ENCODE results near the gene EFHD2.
A peak's percentile ranks its signal among the peaks of the same experiment; 100 is the strongest.
"Not testable (repeated sequence)": the region's sequence is repeated elsewhere in the genome, so short reads cannot be mapped to it uniquely, and the experiment has no call there.

The EFHD2 gene

DNA sequence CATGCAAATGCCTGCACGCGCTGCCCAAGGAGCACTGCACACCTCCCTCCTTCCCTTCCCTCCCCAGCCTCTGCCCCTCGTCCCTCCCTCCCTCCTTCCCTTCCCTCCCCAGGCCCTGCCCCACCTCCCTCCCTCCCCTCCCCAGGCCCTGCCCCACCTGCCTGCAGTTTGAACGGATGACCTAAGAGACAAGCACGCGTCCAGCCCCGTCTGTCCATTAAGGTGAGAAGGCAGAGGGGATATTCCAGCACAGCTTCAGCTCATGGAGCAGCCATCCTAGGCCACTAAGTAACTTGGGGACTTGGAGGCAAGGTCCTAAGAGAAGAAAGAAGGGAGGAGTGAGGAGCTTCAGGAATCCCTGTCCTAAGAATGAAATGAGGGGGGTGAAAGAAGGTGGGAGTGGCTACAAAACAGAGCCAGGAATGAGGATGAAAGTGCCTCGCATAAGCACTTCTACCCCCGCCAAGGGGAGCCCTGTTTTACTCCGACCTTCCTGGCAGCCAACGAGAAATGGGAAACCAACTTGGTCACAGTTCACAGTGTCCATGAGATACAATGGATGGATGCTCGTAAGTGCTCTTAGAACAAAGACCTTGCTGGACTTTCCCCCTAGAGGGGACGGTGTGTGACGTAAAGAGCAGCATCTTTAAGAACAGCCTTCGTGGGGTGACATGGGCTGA is 21.3 kb upstream of the EFHD2 start:
- no peak for DNase-seq

- DNase-seq, result not testable (repeated sequence)
Observed at GRCh38 chr1:15389828-15390227, 19.9 kb upstream of the EFHD2 start.

DNA sequence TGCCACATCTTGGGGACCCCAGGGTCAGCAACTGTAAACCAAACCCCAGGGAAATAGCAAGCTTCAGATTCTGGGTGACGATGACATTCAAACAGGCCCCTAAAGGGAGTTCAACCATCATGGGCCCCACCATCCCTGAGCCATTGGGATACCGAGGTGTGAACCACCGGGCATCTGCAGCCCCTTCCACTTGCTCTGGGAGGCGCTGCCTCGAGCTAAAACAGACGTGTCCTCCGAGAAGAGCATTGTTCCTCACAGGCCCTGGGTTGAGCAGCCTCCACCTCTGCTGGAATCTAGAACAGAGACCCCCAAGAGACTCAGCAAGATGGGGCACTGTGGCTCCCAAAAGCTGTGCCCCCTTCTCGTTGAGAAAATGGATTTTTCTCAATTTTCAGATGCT is 19.0 kb upstream of the EFHD2 start:
- DNase-seq, result no peak

DNA sequence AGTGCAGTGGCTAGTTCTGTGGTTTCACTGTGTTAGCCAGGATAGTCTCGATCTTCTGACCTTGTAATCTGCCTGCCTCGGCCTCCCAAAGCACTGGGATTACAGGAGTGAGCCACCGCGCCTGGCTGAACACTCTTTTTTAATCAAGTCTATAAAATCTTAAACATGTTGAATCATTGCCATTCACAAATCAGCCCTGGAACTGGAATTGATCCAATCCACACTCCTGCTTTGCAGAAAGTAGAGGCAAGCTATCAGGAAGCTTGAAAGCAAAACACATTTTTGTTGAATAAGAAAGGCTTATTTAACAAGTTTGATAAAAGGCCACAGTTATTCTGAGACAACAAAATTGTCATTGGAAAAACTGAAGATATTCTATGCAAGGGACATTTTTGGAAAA is 18.3 kb upstream of the EFHD2 start:
- DNase-seq, result no peak

- DNase-seq, result no peak
Observed at GRCh38 chr1:15393475-15394257, 16.0 kb upstream of the EFHD2 start.

GRCh38 chr1:15394258-15394690 is 15.4 kb upstream of the EFHD2 start:
- no peak for DNase-seq

DNA sequence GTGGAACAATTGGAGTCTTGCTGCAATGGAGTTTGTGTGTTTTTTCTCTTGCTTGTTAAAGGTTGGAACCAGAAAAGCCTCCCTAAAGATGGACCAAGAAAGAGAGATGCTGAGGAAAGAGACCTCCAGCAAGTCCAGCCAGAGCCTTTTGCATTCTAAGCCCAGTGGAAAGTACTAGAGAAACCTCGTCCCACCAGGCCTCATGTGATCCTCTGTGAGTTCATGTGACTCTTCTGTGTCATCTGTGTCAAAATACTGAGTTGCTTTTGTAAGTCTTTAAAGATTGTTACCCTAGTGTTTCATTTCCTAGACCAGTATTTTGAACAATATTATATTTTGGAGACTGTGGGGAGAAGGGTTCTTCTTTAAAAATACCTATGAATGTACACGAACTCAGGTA is 12.5 kb upstream of the EFHD2 start:
- DNase-seq, result no peak

DNA sequence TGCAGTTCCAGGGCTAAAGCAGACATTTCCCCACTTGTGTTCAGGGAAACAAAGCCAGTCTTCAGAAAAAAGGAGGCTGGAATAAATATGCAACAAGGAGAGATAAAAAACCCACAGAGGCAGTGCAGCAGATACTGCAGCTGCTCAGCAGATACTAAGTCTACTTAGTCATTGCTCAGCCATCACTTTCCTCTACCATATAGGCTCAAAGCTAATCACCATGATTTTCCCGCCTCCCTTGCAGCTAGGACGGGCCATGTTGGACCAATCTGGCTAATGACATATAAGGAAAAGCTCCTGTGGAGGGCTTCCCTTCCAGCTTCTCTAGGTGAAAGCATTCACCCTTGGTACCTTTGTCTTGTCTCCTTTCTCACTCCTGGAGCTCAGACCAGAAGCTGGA is 10.0 kb upstream of the EFHD2 start:
- no peak for DNase-seq

- no peak for DNase-seq
Observed at GRCh38 chr1:15400627-15401026, 9.1 kb upstream of the EFHD2 start.

GRCh38 chr1:15401391-15402055 is 8.2 kb upstream of the EFHD2 start:
- no peak for DNase-seq

- DNase-seq, result no peak
Observed at GRCh38 chr1:15402809-15403450, 6.8 kb upstream of the EFHD2 start.

DNA sequence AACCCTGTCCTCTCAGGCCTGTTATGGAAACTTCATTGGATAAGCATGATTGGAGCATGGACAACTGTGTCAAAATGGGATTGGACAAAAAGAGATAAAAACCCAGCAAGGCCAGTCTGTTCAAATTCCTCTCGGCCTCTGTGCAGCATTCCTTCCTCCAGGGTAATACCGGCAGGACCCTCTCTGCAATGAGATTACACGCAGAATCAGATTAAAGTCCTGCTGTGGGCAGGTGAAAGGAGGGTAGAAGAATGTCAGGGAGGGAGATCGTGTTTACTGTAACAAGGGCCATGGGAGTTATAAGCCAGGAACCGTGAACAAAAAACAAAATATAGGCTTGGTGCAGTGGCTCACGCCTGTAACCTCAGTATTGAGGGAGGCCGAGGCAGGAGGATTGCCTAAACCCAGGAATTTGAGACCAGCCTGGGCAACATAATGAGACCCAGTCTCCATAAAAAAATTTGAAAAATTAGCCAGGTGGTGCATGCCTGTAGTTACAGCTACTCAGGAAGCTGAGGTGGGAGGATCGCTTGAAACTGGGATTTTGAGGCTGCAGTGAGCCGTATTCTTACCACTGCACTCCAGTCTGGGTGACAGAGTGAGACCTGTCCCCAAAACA is 5.6 kb upstream of the EFHD2 start:
- DNase-seq, result no peak

- DNase-seq, result no peak
Observed at GRCh38 chr1:15405106-15405850, 4.4 kb upstream of the EFHD2 start.

DNA sequence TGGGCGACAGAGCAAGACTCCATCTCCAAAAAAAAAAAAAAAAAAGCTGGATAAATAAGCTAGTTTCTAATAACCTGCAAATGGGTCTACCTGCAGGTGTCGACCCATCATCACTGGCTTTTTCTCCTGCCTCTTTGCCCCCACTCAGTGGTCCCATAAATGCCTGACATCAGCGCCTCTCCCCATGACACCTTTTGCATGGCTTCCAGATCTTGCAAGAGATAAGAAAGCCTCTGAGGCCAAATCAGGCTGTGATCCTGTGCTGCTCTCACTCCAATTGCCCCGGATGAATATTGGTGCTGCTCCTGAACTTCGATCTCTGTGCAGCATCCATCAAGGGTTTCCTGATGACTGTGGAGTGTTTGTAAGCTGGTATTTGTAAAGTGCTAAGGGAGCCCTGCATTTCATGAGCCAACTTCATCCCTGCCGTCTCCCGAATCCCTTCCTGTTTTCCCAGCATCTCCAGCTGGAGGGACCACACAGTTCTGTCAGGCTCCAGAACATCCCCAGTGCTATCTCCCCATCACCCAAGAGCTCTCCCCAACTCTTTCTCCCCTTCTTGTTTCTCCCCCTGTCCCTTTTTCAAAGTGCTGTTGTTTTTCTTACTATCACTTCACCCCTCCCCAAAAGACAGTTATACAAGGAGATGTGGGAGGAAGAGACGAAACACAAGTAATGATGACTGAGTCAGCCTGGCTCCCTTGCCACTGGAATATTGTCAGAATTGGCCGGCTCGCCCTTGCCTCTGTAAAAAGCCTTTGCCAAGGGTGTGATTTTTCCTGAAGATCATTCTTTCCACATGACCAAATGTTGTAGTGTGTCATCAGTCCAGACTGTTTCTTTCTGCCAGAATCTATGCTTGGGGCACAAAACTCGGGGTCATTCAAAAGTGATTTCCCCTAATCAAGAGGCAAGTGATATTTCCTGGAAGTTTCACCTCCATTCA is 2.8 kb upstream of the EFHD2 start:
- DNase-seq, result no peak

DNA sequence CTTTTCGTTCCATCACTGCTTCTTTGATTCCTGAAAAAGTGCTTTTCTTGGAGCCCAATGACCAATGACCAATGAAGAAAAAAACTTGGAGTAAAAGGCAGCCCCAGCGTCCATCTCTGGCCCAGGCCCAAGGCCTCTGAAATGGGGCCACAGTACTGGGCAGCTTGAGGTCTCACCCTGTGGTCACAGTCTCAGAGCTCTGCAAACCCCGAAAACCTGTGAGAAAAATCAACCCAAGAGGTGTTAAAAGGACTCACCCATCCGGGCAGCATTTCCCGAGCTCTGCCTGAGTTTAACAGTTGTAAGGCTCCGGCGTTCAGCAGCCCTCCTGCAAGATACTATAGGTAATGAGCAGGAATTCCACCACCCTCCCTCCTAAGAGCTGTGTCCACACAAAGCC is 2.1 kb upstream of the EFHD2 start:
- no peak for DNase-seq

- DNase-seq, result peak in 1 of 6 experiments; percentile 38
Observed at GRCh38 chr1:15408890-15409387, 749 bp upstream of the EFHD2 start.

GRCh38 chr1:15410223-15410883 is 665 bp downstream of the EFHD2 start:
- peak in 2 of 6 experiments; percentile 28 to 45 for DNase-seq

DNA sequence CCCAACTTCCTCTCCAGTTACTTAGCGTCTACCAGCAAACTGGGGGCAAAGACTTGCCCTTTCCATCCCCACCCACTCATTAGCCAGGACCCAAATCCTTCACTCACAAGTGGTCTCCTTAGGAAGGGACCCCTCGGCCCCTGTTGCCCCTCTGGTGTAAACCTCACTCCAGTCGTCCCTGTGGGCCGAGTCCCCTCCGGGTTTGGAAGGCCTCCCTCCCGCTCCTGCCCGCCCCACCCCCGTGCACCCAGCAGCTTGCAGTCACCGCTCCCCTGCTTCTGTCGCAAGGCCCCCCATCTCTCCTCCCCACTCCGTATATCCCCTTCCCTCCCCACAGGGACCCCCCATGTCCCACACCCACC is 1.2 kb downstream of the EFHD2 start:
- no peak for DNase-seq

DNA sequence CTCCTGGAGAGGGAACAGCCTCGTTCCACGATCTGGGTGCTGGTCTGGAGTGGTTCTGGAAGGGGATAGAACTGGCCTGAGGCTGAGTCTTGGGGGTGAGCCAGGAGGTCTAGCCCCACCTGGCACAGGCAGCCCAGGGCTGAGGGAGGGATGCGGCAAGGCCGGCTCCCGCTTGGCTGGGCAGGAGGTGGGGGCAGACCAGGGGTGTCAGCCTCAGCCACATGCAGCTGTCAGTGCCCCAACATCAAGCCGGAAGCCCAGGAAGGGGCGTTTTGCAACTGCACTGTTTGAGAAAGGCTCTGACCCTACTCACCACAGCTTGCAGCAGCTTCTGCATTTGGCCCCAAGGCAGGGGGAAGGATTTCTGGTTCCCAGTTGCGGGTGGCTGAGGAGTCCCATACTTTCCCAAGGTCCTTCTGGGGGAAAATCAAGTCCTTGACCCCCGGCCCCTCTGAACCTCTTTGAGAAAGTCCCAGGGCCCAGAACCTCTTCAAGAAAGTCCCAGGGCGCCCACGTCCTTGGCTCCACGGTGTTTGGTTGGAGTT is 2.0 kb downstream of the EFHD2 start:
- DNase-seq, result peak in 1 of 6 experiments; percentile 24
